Spleen (tissue), 7 donors: Measurements from ENCODE around the gene CUL5.

ENCODE experiments used
- CTCF ChIP-seq, 11 experiments: fragments of 200-600 bp in 7 of 11; fragments of 450-650 bp in 4 of 11; sonication (generic) in 4 of 11; IDR thresholded peaks in 8 of 11; conservative IDR thresholded peaks in 3 of 11; 1 replicate in 7 of 11; 2 replicates in 4 of 11; pipeline versions ENCODE4 v1.4.0 to v1.8.0; 2016 to 2021; ENCODE audit warnings: antibody characterized with exemption in 11 of 11, inconsistent platforms in 4 of 11, mild to moderate bottlenecking in 1 of 11
- POLR2A ChIP-seq, 3 donors: fragments of 450-650 bp; IDR thresholded peaks; one replicate each; pipeline ENCODE4 v1.5.1; 2017; ENCODE audit warnings: antibody characterized with exemption in 3 of 3, mild to moderate bottlenecking in 1 of 3
- POLR2AphosphoS5 ChIP-seq, 3 donors: sonication (generic); formaldehyde crosslinking; IDR thresholded peaks; one replicate each; pipeline ENCODE4 v1.5.1; 2017; ENCODE audit warnings: antibody characterized with exemption in 3 of 3
- donor health status: DM: no; HTN: no; CAD: no; lungs with moderate emphysema.
- donor health status: DM: no; HTN: no; CAD: no.
- donor health status: DM: no; HTN: no; CAD: no.

GRCh38 chr11:108101090-108101775 is 92.5 kb downstream of the CUL5 start:
- TF ChIP-seq CTCF (IDR thresholded peaks at IDR 0.05 in 8 of 11, conservative IDR thresholded peaks at IDR 0.05 in 3 of 11) = no peak
- no peak for TF ChIP-seq POLR2A (IDR thresholded peaks at IDR 0.05)
- no peak for TF ChIP-seq POLR2AphosphoS5 (IDR thresholded peaks at IDR 0.05)
